DND-41 (cell line): Measurements from ENCODE around the gene AHCYL2.

Experiments
- CTCF ChIP-seq: IDR thresholded peaks from 2 replicates; pipeline ENCODE4 v1.5.1; 2012; ENCODE audit warnings: borderline replicate concordance, low read length, moderate library complexity, mild to moderate bottlenecking; ENCODE audit not compliant: poor library complexity, severe bottlenecking; ENCODE audit errors: extremely low read depth
- EZH2 ChIP-seq: IDR thresholded peaks from 3 replicates; pipeline ENCODE4 v1.6.1; 2012; ENCODE audit warnings: borderline replicate concordance, low read depth, mild to moderate bottlenecking, moderate library complexity, low read length, inconsistent platforms; ENCODE audit not compliant: severe bottlenecking

GRCh38 chr7:129412501-129412900 lies 187.7 kb downstream of the AHCYL2 start:
- TF ChIP-seq CTCF, result no peak
- TF ChIP-seq EZH2, result no peak
